Measurements from ENCODE around the gene CNTN1.

DNA sequence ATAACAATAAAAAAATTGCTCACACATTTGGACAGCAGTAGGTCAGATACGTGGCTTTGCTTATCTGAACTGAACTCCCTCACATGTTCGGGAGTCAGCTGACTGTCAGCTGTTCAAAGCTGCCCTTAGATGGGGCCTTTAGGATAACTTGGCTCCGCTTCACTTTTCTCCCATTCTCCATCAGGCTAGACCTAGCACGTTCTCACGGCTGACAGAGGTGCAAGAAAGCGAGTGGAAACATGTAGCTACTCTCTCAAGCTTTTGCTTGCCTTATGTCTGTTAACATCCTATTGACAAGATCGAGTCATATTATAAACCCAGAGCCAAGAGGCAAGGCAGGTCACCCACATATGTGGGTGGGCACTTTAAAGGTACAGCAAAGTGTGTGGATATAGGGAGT, 383.9 kb downstream of the CNTN1 start:
- no peak for TF ChIP-seq POLR2A (IDR thresholded peaks at IDR 0.05)
- no peak for TF ChIP-seq EP300 (IDR thresholded peaks at IDR 0.05)
- TF ChIP-seq, protein P1, sequence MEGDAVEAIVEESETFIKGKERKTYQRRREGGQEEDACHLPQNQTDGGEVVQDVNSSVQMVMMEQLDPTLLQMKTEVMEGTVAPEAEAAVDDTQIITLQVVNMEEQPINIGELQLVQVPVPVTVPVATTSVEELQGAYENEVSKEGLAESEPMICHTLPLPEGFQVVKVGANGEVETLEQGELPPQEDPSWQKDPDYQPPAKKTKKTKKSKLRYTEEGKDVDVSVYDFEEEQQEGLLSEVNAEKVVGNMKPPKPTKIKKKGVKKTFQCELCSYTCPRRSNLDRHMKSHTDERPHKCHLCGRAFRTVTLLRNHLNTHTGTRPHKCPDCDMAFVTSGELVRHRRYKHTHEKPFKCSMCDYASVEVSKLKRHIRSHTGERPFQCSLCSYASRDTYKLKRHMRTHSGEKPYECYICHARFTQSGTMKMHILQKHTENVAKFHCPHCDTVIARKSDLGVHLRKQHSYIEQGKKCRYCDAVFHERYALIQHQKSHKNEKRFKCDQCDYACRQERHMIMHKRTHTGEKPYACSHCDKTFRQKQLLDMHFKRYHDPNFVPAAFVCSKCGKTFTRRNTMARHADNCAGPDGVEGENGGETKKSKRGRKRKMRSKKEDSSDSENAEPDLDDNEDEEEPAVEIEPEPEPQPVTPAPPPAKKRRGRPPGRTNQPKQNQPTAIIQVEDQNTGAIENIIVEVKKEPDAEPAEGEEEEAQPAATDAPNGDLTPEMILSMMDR (IDR thresholded peaks at IDR 0.05): no peak

Data from ovary (tissue), 3 donors.